Kidney capillary endothelial cell (primary cell): Measurements from ENCODE around the gene PER2.

Source experiments
- DNase-seq: peaks from one replicate; pipeline ENCODE4 v3.0.0-alpha.2; 2018; ENCODE audit warnings: low spot score

PER2 gene

GRCh38 chr2:238226698-238227586 lies 61.5 kb downstream of the PER2 start:
- no peak for DNase-seq

- DNase-seq, result no peak
Measured at GRCh38 chr2:238225911-238226697, 62.3 kb downstream of the PER2 start.

GRCh38 chr2:238225121-238225520 lies 63.3 kb downstream of the PER2 start:
- DNase-seq, result no peak

GRCh38 chr2:238224356-238225035 lies 63.9 kb downstream of the PER2 start:
- no peak for DNase-seq

GRCh38 chr2:238220892-238221521 lies 67.4 kb downstream of the PER2 start:
- DNase-seq, result no peak

- DNase-seq, result no peak
Measured at GRCh38 chr2:238220274-238220891, 68.0 kb downstream of the PER2 start.

- no peak for DNase-seq
Measured at GRCh38 chr2:238216651-238217184, 71.7 kb downstream of the PER2 start.

DNA sequence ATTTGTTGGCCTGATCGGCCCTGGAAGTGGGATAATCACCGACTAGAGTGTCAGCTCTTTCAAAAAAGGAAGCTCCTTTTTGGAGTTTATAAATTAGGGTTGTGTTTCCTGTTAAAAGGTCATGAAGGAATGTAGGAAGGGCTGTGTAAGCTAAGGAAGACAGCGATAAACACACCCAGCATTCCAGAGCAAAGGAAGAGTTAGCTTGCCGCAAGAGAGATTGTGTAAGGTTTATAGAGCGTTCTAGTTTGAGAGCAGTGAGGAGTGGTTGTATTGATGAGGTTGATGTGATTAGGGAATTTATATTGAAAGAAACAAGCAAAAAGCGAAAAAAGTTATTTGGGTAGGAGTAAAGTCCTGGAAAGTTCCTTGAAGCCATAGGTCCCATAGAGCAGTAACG lies 81.4 kb downstream of the PER2 start:
- no peak for DNase-seq

- DNase-seq, result no peak
Measured at GRCh38 chr2:238203973-238204683, 84.3 kb downstream of the PER2 start.

DNA sequence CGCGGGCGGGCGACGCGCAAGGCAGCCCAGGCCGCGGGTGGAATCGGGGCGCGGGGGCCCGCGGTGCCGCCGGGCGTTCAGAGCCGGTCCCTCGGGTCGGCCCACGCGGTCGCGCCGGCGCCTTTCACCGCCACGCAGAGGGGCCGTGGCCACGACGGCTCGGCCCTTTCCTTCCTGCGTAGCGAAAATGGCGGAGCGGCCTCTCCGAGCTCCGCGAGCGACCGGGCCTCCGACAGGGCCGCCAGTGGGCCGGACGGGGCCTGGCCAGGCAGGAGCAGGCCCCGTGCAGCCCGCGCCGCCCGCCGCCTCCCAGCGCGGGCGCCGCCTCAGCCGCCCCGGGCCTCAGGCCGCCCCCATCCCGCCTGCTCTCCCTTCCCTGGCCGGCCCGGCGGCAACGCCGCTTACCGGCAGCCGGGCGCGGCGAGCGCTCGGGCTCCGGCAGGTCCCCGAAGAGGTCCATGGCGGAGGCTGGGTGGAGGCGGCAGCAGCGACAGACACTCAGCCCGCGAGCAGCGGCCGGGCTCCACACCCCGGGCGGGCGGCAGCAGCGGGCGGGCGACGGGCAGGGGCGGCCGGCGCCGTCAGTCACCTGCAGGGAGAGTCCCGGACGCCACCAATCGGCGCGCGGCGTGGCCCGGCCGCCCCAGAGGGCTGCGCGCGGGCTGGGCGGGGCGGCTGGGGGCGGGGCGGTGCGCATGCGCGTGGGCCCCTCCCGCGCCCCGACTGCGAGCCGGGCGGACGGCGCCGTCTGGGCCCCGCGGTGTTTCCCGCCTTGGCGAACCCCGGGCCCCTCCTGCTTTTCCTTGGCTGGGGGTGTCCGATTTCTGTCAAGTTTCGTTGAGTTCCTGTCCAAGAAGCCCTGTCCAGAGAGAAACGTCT lies 85.1 kb downstream of the PER2 start, which contains the start of gene ILKAP:
Gene ILKAP (minus strand): TSS at position 602 of the 879 bp plus-strand sequence. CDS start 142 bp downstream, at position 460.
- peak; percentile 86 for DNase-seq

GRCh38 chr2:238202326-238203093 lies 85.9 kb downstream of the PER2 start:
- peak; percentile 8 for DNase-seq
